Fibroblast of lung (primary cell): Measurements from ENCODE around the gene MYO1F.

Source experiments
- EZH2 ChIP-seq: IDR thresholded peaks from 2 replicates; pipeline ENCODE4 v1.5.1; 2012; ENCODE audit warnings: low read length, control low read depth, mild to moderate bottlenecking; ENCODE audit errors: missing control alignments
- TF ChIP-seq, protein P1 (sequence below), 2 donors: IDR thresholded peaks in 1 of 2; conservative IDR thresholded peaks in 1 of 2; 1 replicate in 1 of 2; 2 replicates in 1 of 2; pipeline ENCODE4 v1.5.1; 2011 to 2012; ENCODE audit warnings: low read length in 2 of 2, control low read depth in 1 of 2, inconsistent platforms in 1 of 2, low read depth in 1 of 2, mild to moderate bottlenecking in 1 of 2

- TF ChIP-seq EZH2 = no peak
- TF ChIP-seq, protein P1, sequence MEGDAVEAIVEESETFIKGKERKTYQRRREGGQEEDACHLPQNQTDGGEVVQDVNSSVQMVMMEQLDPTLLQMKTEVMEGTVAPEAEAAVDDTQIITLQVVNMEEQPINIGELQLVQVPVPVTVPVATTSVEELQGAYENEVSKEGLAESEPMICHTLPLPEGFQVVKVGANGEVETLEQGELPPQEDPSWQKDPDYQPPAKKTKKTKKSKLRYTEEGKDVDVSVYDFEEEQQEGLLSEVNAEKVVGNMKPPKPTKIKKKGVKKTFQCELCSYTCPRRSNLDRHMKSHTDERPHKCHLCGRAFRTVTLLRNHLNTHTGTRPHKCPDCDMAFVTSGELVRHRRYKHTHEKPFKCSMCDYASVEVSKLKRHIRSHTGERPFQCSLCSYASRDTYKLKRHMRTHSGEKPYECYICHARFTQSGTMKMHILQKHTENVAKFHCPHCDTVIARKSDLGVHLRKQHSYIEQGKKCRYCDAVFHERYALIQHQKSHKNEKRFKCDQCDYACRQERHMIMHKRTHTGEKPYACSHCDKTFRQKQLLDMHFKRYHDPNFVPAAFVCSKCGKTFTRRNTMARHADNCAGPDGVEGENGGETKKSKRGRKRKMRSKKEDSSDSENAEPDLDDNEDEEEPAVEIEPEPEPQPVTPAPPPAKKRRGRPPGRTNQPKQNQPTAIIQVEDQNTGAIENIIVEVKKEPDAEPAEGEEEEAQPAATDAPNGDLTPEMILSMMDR (conservative IDR thresholded peaks at IDR 0.05 in 1 of 2, IDR thresholded peaks at IDR 0.05 in 1 of 2; ENCODE audit: low read depth in 1 of 2, low read length in 2 of 2) = no peak
Observed at GRCh38 chr19:8488365-8488764, 88.9 kb downstream of the MYO1F start.
